Adipocyte (in vitro differentiated cells): ENCODE measurements around the gene PRDM16.

Source experiments
- DNase-seq: peaks from one replicate; pipeline ENCODE4 v3.0.0-alpha.2; 2015; ENCODE audit warnings: low read depth
- H3K27me3 ChIP-seq: replicated peaks from 2 replicates; pipeline ENCODE4 v1.7.0; 2013; ENCODE audit warnings: mild to moderate bottlenecking, low read length, moderate library complexity; ENCODE audit not compliant: control insufficient read depth, insufficient read depth
- H3K36me3 ChIP-seq: 2 replicates; pipeline ENCODE4 v1.7.0; 2013; ENCODE audit warnings: low read length, mild to moderate bottlenecking, moderate library complexity; ENCODE audit not compliant: control insufficient read depth, insufficient read depth, severe bottlenecking
- H3K4me1 ChIP-seq: 2 replicates; pipeline ENCODE4 v1.7.0; 2013; ENCODE audit warnings: mild to moderate bottlenecking, low read length, moderate library complexity; ENCODE audit not compliant: control insufficient read depth, insufficient read depth
- H3K4me3 ChIP-seq: 2 replicates; pipeline ENCODE4 v1.7.0; 2013; ENCODE audit warnings: mild to moderate bottlenecking, low read length, moderate library complexity
- H3K9ac ChIP-seq: 2 replicates; pipeline ENCODE4 v1.7.0; 2013; ENCODE audit warnings: mild to moderate bottlenecking, low read length, moderate library complexity
- H3K9me3 ChIP-seq: 2 replicates; pipeline ENCODE4 v1.7.0; 2013; ENCODE audit warnings: mild to moderate bottlenecking, low read length, moderate library complexity; ENCODE audit not compliant: control insufficient read depth

Gene PRDM16

GRCh38 chr1:3348196-3348865 is 279.3 kb downstream of the PRDM16 start:
- Histone ChIP-seq H3K9ac (no peak overlapping the region), H3K4me1 (peaks cover 23% of the 10 kb centered on the region), H3K36me3 (no peaks in the 10 kb centered on the region), H3K4me3 (no peak overlapping the region), H3K27me3 (peaks cover 4% of the 10 kb centered on the region), H3K9me3 (peaks cover 18% of the 10 kb centered on the region)
- DNase-seq: no peak

GRCh38 chr1:3349161-3349967 is 280.4 kb downstream of the PRDM16 start:
- Histone ChIP-seq H3K4me3 (no peak overlapping the region), H3K27me3 (peaks cover 4% of the 10 kb centered on the region), H3K4me1 (peaks cover 23% of the 10 kb centered on the region), H3K9me3 (peaks cover 7% of the 10 kb centered on the region), H3K36me3 (no peaks in the 10 kb centered on the region), H3K9ac (no peak overlapping the region)
- DNase-seq: no peak

- Histone ChIP-seq H3K27me3 (peaks cover 4% of the 10 kb centered on the region), H3K4me3 (no peak overlapping the region), H3K36me3 (no peaks in the 10 kb centered on the region), H3K9me3 (peaks cover 2% of the 10 kb centered on the region), H3K9ac (peak overlapping the region; percentile 63), H3K4me1 (peaks cover 23% of the 10 kb centered on the region)
- no peak for DNase-seq
Observed at GRCh38 chr1:3349968-3350299, 280.9 kb downstream of the PRDM16 start.

- Histone ChIP-seq H3K27me3 (peaks cover 4% of the 10 kb centered on the region), H3K4me3 (no peak overlapping the region), H3K4me1 (peaks cover 23% of the 10 kb centered on the region), H3K36me3 (no peaks in the 10 kb centered on the region), H3K9ac (peak overlapping the region; percentile 63), H3K9me3 (no peaks in the 10 kb centered on the region)
- no peak for DNase-seq
Observed at GRCh38 chr1:3350506-3351261, 281.7 kb downstream of the PRDM16 start.

GRCh38 chr1:3351449-3352298 is 282.7 kb downstream of the PRDM16 start:
- Histone ChIP-seq H3K4me3 (no peak overlapping the region), H3K36me3 (no peaks in the 10 kb centered on the region), H3K9me3 (no peaks in the 10 kb centered on the region), H3K27me3 (peaks cover 4% of the 10 kb centered on the region), H3K4me1 (peaks cover 23% of the 10 kb centered on the region), H3K9ac (peak overlapping the region; percentile 78)
- DNase-seq: no peak

- peaks cover 23% of the 10 kb centered on the region for H3K4me1 ChIP-seq
- peak; percentile 9 for DNase-seq
- H3K4me3 ChIP-seq: no peak overlapping the region
- peak overlapping the region; percentile 78 for H3K9ac ChIP-seq
- H3K27me3 ChIP-seq: peaks cover 4% of the 10 kb centered on the region
- no peaks in the 10 kb centered on the region for H3K36me3 ChIP-seq
- H3K9me3 ChIP-seq: no peaks in the 10 kb centered on the region
Observed at GRCh38 chr1:3352299-3352951, 283.4 kb downstream of the PRDM16 start.

GRCh38 chr1:3352952-3353331 is 283.9 kb downstream of the PRDM16 start:
- DNase-seq: no peak
- no peaks in the 10 kb centered on the region for H3K36me3 ChIP-seq
- peak overlapping the region; percentile 78 for H3K9ac ChIP-seq
- H3K4me1 ChIP-seq: peaks cover 23% of the 10 kb centered on the region
- H3K27me3 ChIP-seq: peaks cover 4% of the 10 kb centered on the region
- no peaks in the 10 kb centered on the region for H3K9me3 ChIP-seq
- H3K4me3 ChIP-seq: no peak overlapping the region

GRCh38 chr1:3353876-3354275 is 284.9 kb downstream of the PRDM16 start:
- no peak for DNase-seq
- H3K4me1 ChIP-seq: peaks cover 23% of the 10 kb centered on the region
- H3K4me3 ChIP-seq: no peak overlapping the region
- H3K27me3 ChIP-seq: peaks cover 2% of the 10 kb centered on the region
- H3K36me3 ChIP-seq: no peaks in the 10 kb centered on the region
- H3K9ac ChIP-seq: no peak overlapping the region
- H3K9me3 ChIP-seq: no peaks in the 10 kb centered on the region

- H3K9me3 ChIP-seq: no peaks in the 10 kb centered on the region
- peaks cover 22% of the 10 kb centered on the region for H3K4me1 ChIP-seq
- no peak for DNase-seq
- no peak overlapping the region for H3K9ac ChIP-seq
- H3K27me3 ChIP-seq: no peaks in the 10 kb centered on the region
- no peak overlapping the region for H3K4me3 ChIP-seq
- H3K36me3 ChIP-seq: no peaks in the 10 kb centered on the region
Observed at GRCh38 chr1:3355089-3355488, 286.1 kb downstream of the PRDM16 start.

GRCh38 chr1:3355894-3356826 is 287.2 kb downstream of the PRDM16 start:
- H3K27me3 ChIP-seq: no peaks in the 10 kb centered on the region
- H3K4me1 ChIP-seq: peaks cover 12% of the 10 kb centered on the region
- no peaks in the 10 kb centered on the region for H3K9me3 ChIP-seq
- no peak for DNase-seq
- H3K36me3 ChIP-seq: no peaks in the 10 kb centered on the region
- no peak overlapping the region for H3K4me3 ChIP-seq
- no peak overlapping the region for H3K9ac ChIP-seq
